ENCODE data around the gene GRB7. TPM values are rescaled to one million over a fixed set of nuclear protein-coding genes. Genes with fewer than 3 reads are reported as not detected.
A peak's percentile ranks its signal among the peaks of the same experiment; 100 is the strongest.

GRB7 gene
- total RNA-seq (1 to 10 TPM in 2 of 7 donors, under 1 TPM in 4, not detected in 1; 0.51 to 1.9 (median 0.66) TPM), polyA plus RNA-seq (under 1 TPM; 0.04 to 0.19 (median 0.14) TPM)
- long read RNA-seq, donor 1: 0 reads
- long read RNA-seq, donor 2: 0 reads

- WGBS, 5 donors: 14 to 26% (median 18%) methylated on average over 27 to 34 of the region's 34 CpGs
- Histone ChIP-seq H3K27me3 (replicated peaks in 1 of 7) (peaks cover 3 to 73% (median 41%) of the 10 kb centered on the region in 7 donors), H3K27ac (peak within 1 kb of the TSS in 1 of 8 donors; percentile 45), H3K4me3 (peak within 1 kb of the TSS in 6 of 8 donors; percentile 14 to 59 (median 18)), H3K9me3 (no peaks in the 10 kb centered on the region), H3K36me3 (no peaks in the 10 kb centered on the region), H3K4me1 (peaks cover 7 to 43% (median 31%) of the 10 kb centered on the region in 6 donors)
- intact Hi-C loops (cut with DNase I; ENCODE audit: low total_unique reads): no loop called here
- DNase-seq: peak; percentile 74
- no peak for TF ChIP-seq CTCF (IDR thresholded peaks at IDR 0.05 in 8 of 11, conservative IDR thresholded peaks at IDR 0.05 in 3 of 11)
These were observed at the start of gene GRB7 for GRCh38 chr17:39737760-39738567. Gene GRB7, plus strand, starts transcription at chr17:39737938. Its CDS starts 4,364 bp downstream, at chr17:39742302.

GRCh38 chr17:39688475-39688835 lies 49.3 kb upstream of the GRB7 start:
- intact Hi-C loops (cut with DNase I; ENCODE audit: low total_unique reads): no loop called here
- WGBS, 5 donors: 22 to 38% (median 33%) methylated on average over 6 of the region's 6 CpGs
- no peak for DNase-seq
- peak overlapping the region; percentile 41 to 80 (median 62) for H3K4me3 ChIP-seq
- no peak for TF ChIP-seq POLR2A (IDR thresholded peaks at IDR 0.05)
- no peak for TF ChIP-seq POLR2AphosphoS5 (IDR thresholded peaks at IDR 0.05)
- H3K9me3 ChIP-seq: no peaks in the 10 kb centered on the region
- peaks cover 0 to 21% (median 15%) of the 10 kb centered on the region in 6 donors for H3K4me1 ChIP-seq
- H3K27ac ChIP-seq: peak overlapping the region; percentile 82 to 96 (median 91)
- H3K27me3 ChIP-seq (replicated peaks in 1 of 7): no peaks in the 10 kb centered on the region
- peaks cover 0 to 26% (median 13%) of the 10 kb centered on the region in 6 donors for H3K36me3 ChIP-seq

GRCh38 chr17:39688945-39689344 lies 48.8 kb upstream of the GRB7 start:
- WGBS, 5 donors: 64 to 83% (median 77%) methylated on average over 3 of the region's 3 CpGs
- Histone ChIP-seq H3K36me3 (peaks cover 0 to 21% (median 10%) of the 10 kb centered on the region in 6 donors), H3K9me3 (no peaks in the 10 kb centered on the region), H3K27ac (no peak overlapping the region), H3K4me1 (peaks cover 0 to 21% (median 15%) of the 10 kb centered on the region in 6 donors), H3K4me3 (peak overlapping the region in 3 of 8 donors; percentile 58 to 80 (median 65)), H3K27me3 (replicated peaks in 1 of 7) (no peaks in the 10 kb centered on the region)
- TF ChIP-seq POLR2A (IDR thresholded peaks at IDR 0.05): no peak
- no peak for TF ChIP-seq CTCF (IDR thresholded peaks at IDR 0.05 in 8 of 11, conservative IDR thresholded peaks at IDR 0.05 in 3 of 11)
- TF ChIP-seq POLR2AphosphoS5 (IDR thresholded peaks at IDR 0.05): no peak
- no peak for DNase-seq
- intact Hi-C loops (cut with DNase I; ENCODE audit: low total_unique reads): no loop called here

- Histone ChIP-seq H3K27ac (no peak overlapping the region), H3K4me3 (no peak overlapping the region), H3K27me3 (replicated peaks in 1 of 7) (peaks cover 0 to 13% (median 6%) of the 10 kb centered on the region in 7 donors), H3K4me1 (peaks cover 0 to 5% (median 0%) of the 10 kb centered on the region in 6 donors), H3K36me3 (peaks cover 0 to 6% (median 0%) of the 10 kb centered on the region in 6 donors), H3K9me3 (no peaks in the 10 kb centered on the region)
- WGBS, 5 donors: 88 to 92% (median 89%) methylated on average over 5 of the region's 5 CpGs
- DNase-seq: no peak
- intact Hi-C loops (cut with DNase I; ENCODE audit: low total_unique reads): no loop called here
- TF ChIP-seq CTCF (IDR thresholded peaks at IDR 0.05 in 8 of 11, conservative IDR thresholded peaks at IDR 0.05 in 3 of 11): no peak
- TF ChIP-seq POLR2A (IDR thresholded peaks at IDR 0.05): no peak
- no peak for TF ChIP-seq POLR2AphosphoS5 (IDR thresholded peaks at IDR 0.05)
These were observed 43.1 kb upstream of the GRB7 start for GRCh38 chr17:39694593-39694992.

Data from spleen (tissue), 13 donors.